Measurements from ENCODE around the gene BCKDHB.
"Not testable (repeated sequence)": the region's sequence is repeated elsewhere in the genome, so short reads cannot be mapped to it uniquely, and the experiment has no call there.

Gene BCKDHB

GRCh38 chr6:80289727-80290126, 183.3 kb downstream of the BCKDHB start:
- no peak for TF ChIP-seq CTCF (IDR thresholded peaks at IDR 0.05; ENCODE audit: borderline replicate concordance, insufficient read depth, low read depth, low read length)
- no peak overlapping the region for H3K4me3 ChIP-seq (ENCODE audit: low read depth, low read length)

- H3K4me3 ChIP-seq (ENCODE audit: low read depth, low read length): not testable (repeated sequence)
Measured at GRCh38 chr6:80294531-80294930, 188.1 kb downstream of the BCKDHB start.

GRCh38 chr6:80302716-80303115, 196.2 kb downstream of the BCKDHB start:
- no peak overlapping the region for H3K4me3 ChIP-seq (ENCODE audit: low read depth, low read length)
- TF ChIP-seq CTCF (IDR thresholded peaks at IDR 0.05; ENCODE audit: borderline replicate concordance, insufficient read depth, low read depth, low read length): no peak

GRCh38 chr6:80304014-80304413, 197.5 kb downstream of the BCKDHB start:
- no peak for TF ChIP-seq CTCF (IDR thresholded peaks at IDR 0.05; ENCODE audit: borderline replicate concordance, insufficient read depth, low read depth, low read length)
- no peak overlapping the region for H3K4me3 ChIP-seq (ENCODE audit: low read depth, low read length)

GRCh38 chr6:80314531-80314930, 208.1 kb downstream of the BCKDHB start:
- TF ChIP-seq CTCF (IDR thresholded peaks at IDR 0.05; ENCODE audit: borderline replicate concordance, insufficient read depth, low read depth, low read length): no peak
- no peak overlapping the region for H3K4me3 ChIP-seq (ENCODE audit: low read depth, low read length)

GRCh38 chr6:80316686-80317231, 210.3 kb downstream of the BCKDHB start:
- TF ChIP-seq CTCF (IDR thresholded peaks at IDR 0.05; ENCODE audit: borderline replicate concordance, insufficient read depth, low read depth, low read length): no peak
- H3K4me3 ChIP-seq (ENCODE audit: low read depth, low read length): no peak overlapping the region

GRCh38 chr6:80319196-80319595, 212.7 kb downstream of the BCKDHB start:
- no peak overlapping the region for H3K4me3 ChIP-seq (ENCODE audit: low read depth, low read length)
- TF ChIP-seq CTCF (IDR thresholded peaks at IDR 0.05; ENCODE audit: borderline replicate concordance, insufficient read depth, low read depth, low read length): no peak

GRCh38 chr6:80321011-80321410, 214.5 kb downstream of the BCKDHB start:
- no peak for TF ChIP-seq CTCF (IDR thresholded peaks at IDR 0.05; ENCODE audit: borderline replicate concordance, insufficient read depth, low read depth, low read length)
- H3K4me3 ChIP-seq (ENCODE audit: low read depth, low read length): no peak overlapping the region

Data from GM12875 (cell line).